SK-N-SH treated with all-trans-retinoic acid at 6 μM for 48 hours (cell line): Measurements from ENCODE around the gene GORASP1.

Source experiments
- ATAC-seq: fragments of 200-7000 bp; cut with Tn5 transposase; 3 replicates; pipeline ENCODE4 v1.9.1; 2020; ENCODE audit warnings: mild to moderate bottlenecking, moderate library complexity
- ARNTL ChIP-seq: fragments of 450-650 bp; formaldehyde crosslinking; IDR thresholded peaks from 2 replicates; pipeline ENCODE4 v1.5.0; 2020; ENCODE audit warnings: low read depth, mild to moderate bottlenecking, moderate library complexity, borderline replicate concordance
- BACH2 ChIP-seq: fragments of 250-450 bp; sonication (Bioruptor Pico); IDR thresholded peaks from 2 replicates; pipeline ENCODE4 v1.9.0; 2021; ENCODE audit warnings: mild to moderate bottlenecking, borderline replicate concordance
- CSDC2 ChIP-seq: fragments of 250-450 bp; sonication (Bioruptor Pico); IDR thresholded peaks from 2 replicates; pipeline ENCODE4 v1.5.0; 2020; ENCODE audit warnings: mild to moderate bottlenecking, moderate library complexity
- CSRNP3 ChIP-seq: fragments of 250-450 bp; sonication (Bioruptor Pico); IDR thresholded peaks from 2 replicates; pipeline ENCODE4 v1.5.1; 2021; ENCODE audit warnings: mild to moderate bottlenecking, moderate library complexity
- ESRRG ChIP-seq: fragments of 250-450 bp; sonication (Bioruptor Pico); IDR thresholded peaks from 2 replicates; pipeline ENCODE4 v1.6.1; 2021; ENCODE audit warnings: mild to moderate bottlenecking
- GLIS3 ChIP-seq: fragments of 250-450 bp; sonication (Bioruptor Pico); IDR thresholded peaks from 2 replicates; pipeline ENCODE4 v1.5.0; 2020; ENCODE audit warnings: mild to moderate bottlenecking, moderate library complexity
- OSR1 ChIP-seq: fragments of 250-450 bp; sonication (Bioruptor Pico); IDR thresholded peaks from 2 replicates; pipeline ENCODE4 v1.8.0; 2022; ENCODE audit warnings: moderate library complexity, mild to moderate bottlenecking, inconsistent platforms
- PATZ1 ChIP-seq: fragments of 250-450 bp; sonication (Bioruptor Pico); IDR thresholded peaks from 2 replicates; pipeline ENCODE4 v1.8.0; 2020; ENCODE audit warnings: mild to moderate bottlenecking, moderate library complexity, borderline replicate concordance
- POU6F1 ChIP-seq: fragments of 250-450 bp; sonication (Bioruptor Pico); IDR thresholded peaks from 2 replicates; pipeline ENCODE4 v1.8.0; 2021; ENCODE audit warnings: low read depth, mild to moderate bottlenecking, moderate library complexity, borderline replicate concordance
- PPARA ChIP-seq: fragments of 250-450 bp; sonication (Bioruptor Pico); IDR thresholded peaks from 2 replicates; pipeline ENCODE4 v1.5.0; 2020; ENCODE audit warnings: mild to moderate bottlenecking, borderline replicate concordance
- RARB ChIP-seq: fragments of 250-450 bp; sonication (Bioruptor Pico); IDR thresholded peaks from 2 replicates; pipeline ENCODE4 v1.8.0; 2021; ENCODE audit warnings: mild to moderate bottlenecking, moderate library complexity
- SNAI2 ChIP-seq: fragments of 250-450 bp; sonication (Bioruptor Pico); IDR thresholded peaks from 2 replicates; pipeline ENCODE4 v1.5.0; 2020; ENCODE audit warnings: mild to moderate bottlenecking, moderate library complexity
- TCF4 ChIP-seq: fragments of 250-450 bp; sonication (Bioruptor Pico); IDR thresholded peaks from 2 replicates; pipeline ENCODE4 v1.8.0; 2021; ENCODE audit warnings: mild to moderate bottlenecking, moderate library complexity, borderline replicate concordance
- TOX ChIP-seq: fragments of 250-450 bp; sonication (Bioruptor Pico); IDR thresholded peaks from 2 replicates; pipeline ENCODE4 v1.8.0; 2021; ENCODE audit warnings: mild to moderate bottlenecking, moderate library complexity, borderline replicate concordance
- TSHZ2 ChIP-seq: fragments of 250-450 bp; sonication (Bioruptor Pico); IDR thresholded peaks from 2 replicates; pipeline ENCODE4 v1.5.0; 2020; ENCODE audit warnings: mild to moderate bottlenecking, moderate library complexity
- ZC3H10 ChIP-seq: fragments of 250-450 bp; sonication (Bioruptor Pico); IDR thresholded peaks from 2 replicates; pipeline ENCODE4 v1.5.1; 2021; ENCODE audit warnings: mild to moderate bottlenecking, moderate library complexity
- ZFP3 ChIP-seq: fragments of 250-450 bp; sonication (Bioruptor Pico); IDR thresholded peaks from 2 replicates; pipeline ENCODE4 v1.5.0; 2020; ENCODE audit warnings: mild to moderate bottlenecking, moderate library complexity
- ZFP30 ChIP-seq: fragments of 450-650 bp; formaldehyde crosslinking; IDR thresholded peaks from 2 replicates; pipeline ENCODE4 v1.5.0; 2022; ENCODE audit warnings: mild to moderate bottlenecking, moderate library complexity
- ZNF565 ChIP-seq: fragments of 450-650 bp; formaldehyde crosslinking; conservative IDR thresholded peaks from 2 replicates; pipeline ENCODE4 v1.5.0; 2020; ENCODE audit warnings: low read depth, mild to moderate bottlenecking, moderate library complexity
- ZNF70 ChIP-seq: fragments of 450-650 bp; formaldehyde crosslinking; IDR thresholded peaks from 2 replicates; pipeline ENCODE4 v1.5.0; 2020; ENCODE audit warnings: mild to moderate bottlenecking, moderate library complexity

Gene GORASP1

GRCh38 chr3:39146611-39147591 is 39.5 kb upstream of the GORASP1 start:
- TF ChIP-seq TSHZ2 (CRISPR knock-in tag), result peak; percentile 74; the same call in 1 of the 2 replicates
- no peak for TF ChIP-seq BACH2 (CRISPR knock-in tag)
- TF ChIP-seq ARNTL (CRISPR knock-in tag), result no peak
- no peak for TF ChIP-seq ZNF70 (CRISPR knock-in tag)
- TF ChIP-seq ESRRG, result no peak
- TF ChIP-seq ZFP3 (CRISPR knock-in tag), result peak; percentile 69
- TF ChIP-seq OSR1 (CRISPR knock-in tag), result no peak
- TF ChIP-seq ZFP30 (CRISPR knock-in tag), result no peak
- peak; percentile 38; the same call in 1 of the 2 replicates for TF ChIP-seq PATZ1
- 0 out of 2 replicates have a peak, but pooled peaks have one; percentile 72 for TF ChIP-seq POU6F1 (CRISPR knock-in tag)
- TF ChIP-seq TCF4 (CRISPR knock-in tag), result peak; percentile 50; the same call in 1 of the 2 replicates
- TF ChIP-seq GLIS3 (CRISPR knock-in tag), result 0 out of 2 replicates have a peak, but pooled peaks have one; percentile 19
- 0 out of 2 replicates have a peak, but pooled peaks have one; percentile 73 for TF ChIP-seq RARB
- no peak for TF ChIP-seq ZNF565 (CRISPR knock-in tag)
- ATAC-seq, result peak; percentile 60

GRCh38 chr3:39146083-39146501 is 38.7 kb upstream of the GORASP1 start:
- no peak for ATAC-seq
- TF ChIP-seq ARNTL (CRISPR knock-in tag) (no peak), PATZ1 (no peak), TOX (no peak), TCF4 (CRISPR knock-in tag) (no peak), CSRNP3 (CRISPR knock-in tag) (no peak), ZC3H10 (CRISPR knock-in tag) (no peak), SNAI2 (CRISPR knock-in tag) (no peak), ESRRG (no peak), RARB (no peak), CSDC2 (CRISPR knock-in tag) (no peak), TSHZ2 (CRISPR knock-in tag) (no peak), OSR1 (CRISPR knock-in tag) (no peak), POU6F1 (CRISPR knock-in tag) (no peak), BACH2 (CRISPR knock-in tag) (no peak), ZNF70 (CRISPR knock-in tag) (no peak), ZFP3 (CRISPR knock-in tag) (no peak), ZNF565 (CRISPR knock-in tag) (no peak), PPARA (no peak)
